ENCODE measurements around the gene GSK3A. TPM values are rescaled to one million over a fixed set of nuclear protein-coding genes. Genes with fewer than 3 reads are reported as not detected.

GSK3A gene
- total and polyA plus RNA-seq, 2 of the 4 experiments (the other 2 are of a cell fraction) = 8.1 to 43.3 TPM

DNA sequence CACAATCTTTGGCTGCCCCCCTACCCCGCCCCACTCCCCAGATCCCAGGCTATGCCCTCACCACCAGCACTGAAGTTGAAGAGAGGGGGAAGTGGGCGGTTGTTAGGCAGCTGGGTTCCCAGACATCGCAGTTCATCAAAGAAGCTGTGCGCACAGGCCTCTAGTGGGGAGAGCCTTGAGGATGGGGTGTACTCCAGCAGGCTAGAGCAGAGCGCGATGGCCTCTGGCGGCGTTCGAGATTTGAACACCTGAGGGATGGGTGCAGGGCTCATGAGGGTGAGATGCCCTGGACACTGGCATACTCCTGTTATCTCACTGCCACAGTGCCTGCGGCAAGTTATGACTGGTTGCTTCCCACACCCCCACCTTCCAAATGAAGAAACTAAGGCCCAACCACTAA is 10.0 kb downstream of the GSK3A start:
- CTCF ChIA-PET = no interaction called here
- intact Hi-C loops (cut with micrococcal nuclease) = no loop called here
- H3K27me3 ChIP-seq (ENCODE audit: control insufficient read depth, insufficient read depth, low read length) = no peaks in the 10 kb centered on the region
- no peak for TF ChIP-seq MAFK (IDR thresholded peaks at IDR 0.05; ENCODE audit: low read depth, low read length)
- no peak for TF ChIP-seq NFE2L2 (IDR thresholded peaks at IDR 0.05; ENCODE audit: low read depth, low read length)
- TF ChIP-seq, protein P1, sequence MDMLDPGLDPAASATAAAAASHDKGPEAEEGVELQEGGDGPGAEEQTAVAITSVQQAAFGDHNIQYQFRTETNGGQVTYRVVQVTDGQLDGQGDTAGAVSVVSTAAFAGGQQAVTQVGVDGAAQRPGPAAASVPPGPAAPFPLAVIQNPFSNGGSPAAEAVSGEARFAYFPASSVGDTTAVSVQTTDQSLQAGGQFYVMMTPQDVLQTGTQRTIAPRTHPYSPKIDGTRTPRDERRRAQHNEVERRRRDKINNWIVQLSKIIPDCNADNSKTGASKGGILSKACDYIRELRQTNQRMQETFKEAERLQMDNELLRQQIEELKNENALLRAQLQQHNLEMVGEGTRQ (IDR thresholded peaks at IDR 0.05; ENCODE audit: low read depth, low read length) = no peak
- no peak for TF ChIP-seq RFX5 (IDR thresholded peaks at IDR 0.05; ENCODE audit: low read depth, low read length)
- no peak for TF ChIP-seq BHLHE40 (IDR thresholded peaks at IDR 0.05; ENCODE audit: low read depth, low read length)
- no peak for TF ChIP-seq CHD1 (IDR thresholded peaks at IDR 0.05; ENCODE audit: low read depth, low read length)
- no peak for TF ChIP-seq FOS (IDR thresholded peaks at IDR 0.05; ENCODE audit: low read depth, low read length)
- TF ChIP-seq MAZ (IDR thresholded peaks at IDR 0.05; ENCODE audit: borderline replicate concordance, low read depth, low read length) = no peak
- TF ChIP-seq POLR2A (IDR thresholded peaks at IDR 0.05; ENCODE audit: low read depth, low read length) = no peak
- no peak overlapping the region for H4K5ac ChIP-seq (ENCODE audit: low read depth, low read length)
- no peak overlapping the region for H3K18ac ChIP-seq (ENCODE audit: low read depth, low read length)
- H3K36me3 ChIP-seq (ENCODE audit: control insufficient read depth, insufficient read depth, low read length) = peaks cover 76% of the 10 kb centered on the region
- no peak overlapping the region for H2AFZ ChIP-seq (replicated peaks; ENCODE audit: low read length, poor library complexity)
- no peak overlapping the region for H3K14ac ChIP-seq (replicated peaks; ENCODE audit: low read depth, low read length)
- H3K9ac ChIP-seq (ENCODE audit: low read depth, low read length) = no peak overlapping the region
- H4K91ac ChIP-seq (ENCODE audit: insufficient read depth, low read depth, low read length) = no peak overlapping the region
- no peak overlapping the region for H2BK20ac ChIP-seq (ENCODE audit: low read depth, low read length)
- H3K4me1 ChIP-seq (ENCODE audit: control insufficient read depth, insufficient read depth, low read length) = no peaks in the 10 kb centered on the region
- H2BK5ac ChIP-seq (ENCODE audit: low read depth, low read length, poor library complexity, severe bottlenecking) = no peak overlapping the region
- H3K4ac ChIP-seq (ENCODE audit: low read depth, low read length) = no peak overlapping the region
- peaks cover 6% of the 10 kb centered on the region; the same call in 1 of the 2 replicates for H3K9me1 ChIP-seq (ENCODE audit: insufficient read depth, low read length)
- ATAC-seq (ENCODE audit: low read depth) (no peak), DNase-seq (no peak)
- no TSS peak for BruUV-seq (replicated peaks)
- in situ Hi-C loops (cut with MboI; ENCODE audit: low sequenced_read_pairs) = no loop called here
- H3K4me2 ChIP-seq (ENCODE audit: low read depth, low read length) = no peak overlapping the region
- peaks cover 32 to 81% of the 10 kb centered on the region in 2 experiments for H3K79me1 ChIP-seq (ENCODE audit: low read depth in 1 of 2, low read length in 2 of 2)
- 100% methylated on average over 1 of the region's 10 CpGs; no CpG with 5 or more reads in 1 of the 2 experiments for WGBS, 2 experiments (ENCODE audit: extremely low coverage in 2 of 2, insufficient read length in 1 of 2)
- no peak overlapping the region for H2BK120ac ChIP-seq (ENCODE audit: low read depth, low read length)
- POLR2A ChIA-PET (ENCODE audit: unreplicated experiment) = no interaction called here
- no peak overlapping the region for H2AK5ac ChIP-seq (ENCODE audit: low read depth, low read length)
- no peak overlapping the region for H2BK15ac ChIP-seq (ENCODE audit: low read depth, low read length)
- H3K27ac ChIP-seq (ENCODE audit: insufficient read depth, low read length) = no peak overlapping the region
- H3K23ac ChIP-seq (ENCODE audit: low read depth, low read length) = no peak overlapping the region
- no peak overlapping the region for H3K56ac ChIP-seq (ENCODE audit: extremely low read depth, insufficient read depth, low read length)
- no peak overlapping the region for H2AK9ac ChIP-seq (replicated peaks; ENCODE audit: low read depth, low read length, poor library complexity)
- H3K9me3 ChIP-seq (ENCODE audit: control insufficient read depth, insufficient read depth, low read length) = no peaks in the 10 kb centered on the region
- H4K8ac ChIP-seq (ENCODE audit: low read depth in 2 of 2, low read length in 2 of 2) = no peak overlapping the region
- dilution Hi-C loops (cut with HindIII; ENCODE audit: low sequenced_read_pairs, unreplicated experiment) = no loop called here
- H3K4me3 ChIP-seq (ENCODE audit: insufficient read depth, low read depth, low read length) = no peak overlapping the region
- H4K20me1 ChIP-seq (ENCODE audit: insufficient read depth, low read length) = peaks cover 80% of the 10 kb centered on the region

All from IMR-90 (cell line).